ENCODE measurements around the gene NFATC2. TPM values are rescaled to one million over a fixed set of nuclear protein-coding genes. Genes with fewer than 3 reads are reported as not detected.

Gene NFATC2
- total RNA-seq, 4 donors from 2014 or later: 5.7 to 36.4 (median 12.0) TPM

- H3K36me3 ChIP-seq: no peaks in the 10 kb centered on the region
- no peak overlapping the region for H3K27ac ChIP-seq
- H3K27me3 ChIP-seq: no peaks in the 10 kb centered on the region
- TF ChIP-seq CTCF (IDR thresholded peaks at IDR 0.05): no peak
- TF ChIP-seq POLR2A (IDR thresholded peaks at IDR 0.05): no peak
- no peaks in the 10 kb centered on the region for H3K4me1 ChIP-seq
- H3K4me3 ChIP-seq: no peak overlapping the region
- no peaks in the 10 kb centered on the region for H3K9me3 ChIP-seq
- no peak for DNase-seq
- intact Hi-C loops (cut with DNase I; ENCODE audit: low total_unique reads): no loop called here
These were observed 150.6 kb downstream of the NFATC2 start for GRCh38 chr20:51391926-51392325.

GRCh38 chr20:51389543-51390264 lies 152.8 kb downstream of the NFATC2 start:
- DNase-seq: no peak
- Histone ChIP-seq H3K27ac (peak overlapping the region; percentile 28 to 52), H3K9me3 (no peaks in the 10 kb centered on the region), H3K4me1 (no peaks in the 10 kb centered on the region), H3K4me3 (no peak overlapping the region), H3K27me3 (no peaks in the 10 kb centered on the region), H3K36me3 (no peaks in the 10 kb centered on the region)
- TF ChIP-seq POLR2A (IDR thresholded peaks at IDR 0.05) (no peak), CTCF (IDR thresholded peaks at IDR 0.05) (no peak)
- intact Hi-C loops (cut with DNase I; ENCODE audit: low total_unique reads): no loop called here

- Histone ChIP-seq H3K4me1 (no peaks in the 10 kb centered on the region), H3K27ac (peak overlapping the region; percentile 28 to 52)
- intact Hi-C loops (cut with DNase I; ENCODE audit: low total_unique reads): no loop called here
These were observed 153.6 kb downstream of the NFATC2 start for GRCh38 chr20:51388756-51389542.

GRCh38 chr20:51388227-51388626 lies 154.3 kb downstream of the NFATC2 start:
- no peaks in the 10 kb centered on the region for H3K27me3 ChIP-seq
- no peak overlapping the region for H3K27ac ChIP-seq
- H3K4me3 ChIP-seq: no peak overlapping the region
- H3K9me3 ChIP-seq: no peaks in the 10 kb centered on the region
- no peaks in the 10 kb centered on the region for H3K36me3 ChIP-seq
- DNase-seq: no peak
- H3K4me1 ChIP-seq: no peaks in the 10 kb centered on the region
- intact Hi-C loops (cut with DNase I; ENCODE audit: low total_unique reads): no loop called here
- TF ChIP-seq POLR2A (IDR thresholded peaks at IDR 0.05) (no peak), CTCF (IDR thresholded peaks at IDR 0.05) (no peak)

More at GRCh38 chr20:51388756-51389542, 153.6 kb downstream of the NFATC2 start:
- TF ChIP-seq CTCF (IDR thresholded peaks at IDR 0.05): no peak
- TF ChIP-seq POLR2A (IDR thresholded peaks at IDR 0.05): no peak
- no peak for DNase-seq
- H3K27me3 ChIP-seq: no peaks in the 10 kb centered on the region
- H3K4me3 ChIP-seq: no peak overlapping the region
- H3K9me3 ChIP-seq: no peaks in the 10 kb centered on the region
- H3K36me3 ChIP-seq: no peaks in the 10 kb centered on the region

Measured in uterus (tissue), 4 donors.